GM10847 (cell line): ENCODE data around the gene FBLN2.

ENCODE experiments used
- POLR2A ChIP-seq: IDR thresholded peaks from 2 replicates; pipeline ENCODE4 v1.6.1; 2011; ENCODE audit not compliant: insufficient read length; ENCODE audit errors: extremely low read depth

The FBLN2 gene

DNA sequence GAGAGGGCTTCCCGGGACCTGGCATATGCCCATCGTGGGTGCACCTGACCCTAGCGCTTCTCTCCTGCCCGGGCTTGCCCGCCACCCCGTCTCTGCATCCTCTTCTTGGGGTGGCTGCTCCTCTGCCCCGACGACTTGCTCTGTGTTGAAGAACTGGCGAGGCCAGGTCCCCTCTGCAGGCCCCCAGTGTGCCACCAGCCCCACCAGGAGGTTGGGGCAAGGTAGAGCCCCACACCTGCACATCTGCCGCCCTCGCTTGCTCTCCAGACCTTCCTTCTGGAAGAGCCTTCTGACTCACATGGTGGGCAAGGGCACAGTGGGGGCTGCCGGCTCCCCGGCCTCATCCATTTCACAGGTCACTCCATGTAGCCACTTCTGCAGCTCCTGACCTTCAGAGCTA lies 84.3 kb downstream of the FBLN2 start:
- no peak for TF ChIP-seq POLR2A

DNA sequence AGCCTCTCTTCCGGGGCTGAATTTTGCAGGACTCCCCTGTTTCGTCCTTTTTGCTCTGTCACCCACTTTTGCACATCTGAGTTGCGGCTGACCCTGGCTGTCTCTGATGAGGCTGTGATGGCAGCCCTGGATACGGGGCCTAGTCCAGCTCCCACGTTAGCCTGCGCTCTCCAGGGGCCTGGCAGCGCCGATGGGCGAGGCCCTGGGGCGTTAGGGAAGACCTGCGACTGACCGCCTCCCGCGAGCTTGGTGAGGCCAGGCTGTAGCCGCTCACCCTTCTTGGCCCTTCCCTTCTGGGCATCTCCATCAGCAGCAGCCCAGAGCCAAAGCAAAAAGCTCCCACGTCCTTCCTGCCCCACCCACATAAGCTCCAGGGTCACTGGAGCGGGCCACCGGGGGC lies 85.2 kb downstream of the FBLN2 start:
- no peak for TF ChIP-seq POLR2A

DNA sequence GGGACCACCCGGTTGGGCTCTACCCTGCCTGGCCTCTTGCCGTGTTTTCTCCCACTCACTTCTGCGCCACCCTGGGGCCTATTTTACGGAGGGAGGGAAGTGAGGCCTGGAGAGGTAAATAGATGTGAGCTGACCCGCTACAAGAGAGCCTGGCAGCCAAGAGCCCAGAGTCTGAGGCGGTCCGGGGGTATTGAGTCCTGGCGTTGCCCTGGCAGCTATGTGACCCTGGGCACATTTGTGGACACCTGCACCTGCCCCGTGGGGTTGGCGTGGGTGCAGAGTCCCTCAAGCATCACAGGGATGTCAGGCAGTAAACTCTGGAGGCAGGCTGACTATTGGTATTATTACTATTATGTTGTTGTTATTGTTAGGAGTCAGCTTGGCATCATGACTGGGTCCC lies 85.7 kb downstream of the FBLN2 start:
- TF ChIP-seq POLR2A: no peak

DNA sequence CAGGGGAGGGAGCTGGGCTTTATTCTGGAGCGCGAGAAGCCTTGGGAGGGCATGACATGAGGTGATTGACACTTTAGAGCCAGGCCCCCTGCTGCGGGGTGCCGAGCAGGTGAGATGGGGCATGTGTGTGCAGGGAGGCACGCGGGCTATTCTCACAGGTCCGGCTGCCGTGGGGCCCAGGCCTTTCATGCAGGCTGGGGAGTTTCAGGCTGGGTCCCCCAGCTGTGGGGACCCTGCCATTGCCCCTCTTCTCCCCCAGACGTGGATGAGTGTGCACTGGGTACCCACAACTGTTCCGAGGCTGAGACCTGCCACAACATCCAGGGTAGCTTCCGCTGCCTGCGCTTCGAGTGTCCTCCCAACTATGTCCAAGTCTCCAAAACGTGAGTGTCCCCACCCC lies 87.3 kb downstream of the FBLN2 start:
- no peak for TF ChIP-seq POLR2A

- TF ChIP-seq POLR2A: no peak
Measured at GRCh38 chr3:13636874-13637273, 87.9 kb downstream of the FBLN2 start.

DNA sequence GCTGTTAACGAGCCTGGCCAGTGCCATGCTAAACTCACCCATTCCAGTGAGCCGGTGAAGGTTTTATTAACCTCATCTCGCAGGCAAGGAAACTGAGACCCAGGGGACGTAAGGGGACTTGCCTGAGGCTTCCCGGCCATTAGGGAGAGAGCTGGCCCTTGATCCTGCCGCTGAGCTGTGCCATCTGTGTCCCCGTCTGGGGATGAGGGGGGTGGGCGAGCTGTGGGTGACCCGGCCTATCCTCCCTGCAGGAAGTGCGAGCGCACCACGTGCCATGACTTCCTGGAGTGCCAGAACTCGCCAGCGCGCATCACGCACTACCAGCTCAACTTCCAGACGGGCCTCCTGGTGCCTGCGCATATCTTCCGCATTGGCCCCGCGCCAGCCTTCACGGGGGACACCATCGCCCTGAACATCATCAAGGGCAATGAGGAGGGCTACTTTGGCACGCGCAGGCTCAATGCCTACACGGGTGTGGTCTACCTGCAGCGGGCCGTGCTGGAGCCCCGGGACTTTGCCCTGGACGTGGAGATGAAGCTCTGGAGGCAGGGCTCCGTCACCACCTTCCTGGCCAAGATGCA lies 88.5 kb downstream of the FBLN2 start:
- no peak for TF ChIP-seq POLR2A

DNA sequence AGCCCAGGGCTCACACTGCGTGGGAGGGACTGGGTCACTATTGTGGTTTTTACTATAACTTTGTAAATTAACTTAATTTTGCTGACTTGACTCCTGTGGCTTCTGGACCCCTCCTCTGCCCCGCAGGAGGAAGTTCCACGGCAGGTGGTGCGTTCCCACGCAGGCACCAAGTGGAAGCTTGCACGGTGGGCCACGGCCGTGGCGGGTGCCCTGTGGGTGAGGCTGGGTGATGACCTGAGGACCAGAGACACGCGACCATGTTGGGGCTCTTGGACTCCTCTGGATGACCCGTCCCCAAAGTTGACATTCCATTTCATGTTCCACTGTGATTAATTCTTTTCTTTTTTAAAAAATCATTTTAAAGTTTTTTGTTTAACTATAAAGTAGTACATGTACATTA lies 89.0 kb downstream of the FBLN2 start:
- TF ChIP-seq POLR2A: no peak

GRCh38 chr3:13638927-13639326 lies 90.0 kb downstream of the FBLN2 start:
- TF ChIP-seq POLR2A: no peak

- TF ChIP-seq POLR2A: no peak
Measured at GRCh38 chr3:13642597-13642996, 93.7 kb downstream of the FBLN2 start.

DNA sequence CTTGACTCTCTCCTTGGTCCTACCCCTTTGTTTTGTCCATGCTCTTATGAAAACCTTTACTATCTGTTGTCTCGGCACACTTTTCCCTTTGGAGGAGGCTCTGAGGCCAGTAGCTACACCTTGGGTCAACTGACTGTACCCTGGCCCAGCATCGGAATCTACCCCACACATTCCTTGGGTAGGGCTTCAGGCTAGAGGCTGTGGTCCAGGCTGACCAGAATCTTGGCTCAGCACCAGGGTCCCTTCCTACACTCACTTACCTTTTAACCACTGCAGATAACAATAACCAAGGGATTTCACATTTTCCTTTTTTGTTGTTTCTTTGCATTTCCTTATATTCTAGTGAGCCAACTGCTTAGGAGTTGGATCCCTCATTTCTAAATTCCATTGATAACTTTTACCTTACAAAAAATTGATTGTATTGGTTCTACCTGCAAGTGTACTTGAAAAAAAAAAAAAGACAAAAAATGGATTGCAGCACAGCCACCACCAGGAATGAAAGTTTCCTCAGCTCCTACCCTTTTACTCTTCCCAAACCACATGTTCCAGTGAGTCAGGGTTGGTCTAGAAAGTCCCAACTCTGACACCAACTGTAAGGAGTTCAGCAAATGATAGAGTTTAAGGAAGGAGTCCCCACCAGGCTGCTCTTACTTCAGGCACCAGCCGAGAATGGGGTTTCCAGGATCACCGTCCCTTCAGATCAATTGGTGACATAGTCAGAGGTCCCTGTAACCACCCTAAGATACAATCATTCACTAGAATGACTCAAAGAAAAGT lies 95.6 kb downstream of the FBLN2 start:
- no peak for TF ChIP-seq POLR2A

- no peak for TF ChIP-seq POLR2A
Measured at GRCh38 chr3:13645801-13646637, 97.1 kb downstream of the FBLN2 start.

GRCh38 chr3:13647298-13648059 lies 98.6 kb downstream of the FBLN2 start:
- TF ChIP-seq POLR2A: no peak

DNA sequence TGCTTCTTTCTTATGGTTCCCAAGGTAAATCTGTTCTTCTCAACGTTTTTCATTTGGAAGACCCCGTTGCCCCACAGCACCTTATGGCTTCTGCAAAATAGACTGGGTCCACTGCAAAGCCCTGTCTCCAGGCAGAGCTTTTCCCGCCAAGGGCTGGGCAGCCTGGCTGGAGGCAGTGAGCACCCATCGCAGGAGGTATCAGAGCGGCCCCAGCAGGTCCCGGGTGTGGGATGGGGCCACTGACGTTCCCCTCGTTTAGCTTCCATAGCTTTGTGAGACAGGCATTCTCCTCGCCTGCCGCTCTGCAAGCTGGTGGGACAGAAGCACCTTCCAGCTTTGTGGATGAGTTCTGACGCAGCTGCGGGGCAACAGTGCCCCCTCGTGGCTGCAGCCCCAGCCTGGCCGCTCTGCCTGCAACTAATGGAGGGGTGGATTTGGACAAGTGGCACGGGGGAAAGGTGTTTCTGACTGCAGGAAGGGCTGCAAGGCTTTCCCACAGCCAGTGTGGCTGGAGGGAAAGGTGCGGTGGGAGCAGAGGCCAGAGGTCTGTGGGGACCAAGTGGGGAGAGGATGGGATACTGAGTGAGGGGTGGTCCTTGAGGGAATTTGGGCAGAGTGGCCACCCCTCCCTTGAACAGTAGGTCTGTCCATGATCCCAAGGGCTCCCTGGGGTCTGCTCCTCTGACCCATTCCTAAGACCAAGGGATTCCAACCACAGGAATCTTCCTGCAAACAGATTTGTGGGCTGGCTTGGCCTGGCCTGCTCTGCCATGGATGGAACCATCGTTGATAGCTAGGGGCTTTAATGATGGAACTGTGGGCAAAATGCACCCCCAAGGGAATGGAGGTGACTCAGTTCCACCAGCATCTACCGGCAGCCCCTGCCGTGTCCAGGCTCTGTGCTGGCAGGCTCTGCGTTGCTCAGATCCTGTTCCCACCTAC lies 99.4 kb downstream of the FBLN2 start:
- TF ChIP-seq POLR2A: no peak
